Stimulated activated CD8-positive, alpha-beta memory T cell treated with anti-CD3 and anti-CD28 coated beads, Interleukin-12 subunit alpha, Interleukin-12 subunit beta, amount 100 ng/mL, for 1 hour (primary cell): ENCODE results near the gene AREL1.

Experiments
- DNase-seq: peaks from one replicate; pipeline ENCODE4 v3.0.0-alpha.2; 2020; ENCODE audit warnings: low read depth

AREL1 gene

GRCh38 chr14:74611650-74612349 is 101.1 kb downstream of the AREL1 start, which contains the start of gene LTBP2:
Gene LTBP2, minus strand, starts transcription at chr14:74612237. Its CDS starts 293 bp downstream, at chr14:74611944.
- no peak for DNase-seq
